Neural cell (in vitro differentiated cells): ENCODE results near the gene MIX23. TPM values are rescaled to one million over a fixed set of nuclear protein-coding genes. Genes with fewer than 3 reads are reported as not detected.

ENCODE experiments used
- H2AFZ ChIP-seq: fragments of 200-600, 300-800 bp; sonication (generic), shearing (Covaris generic); 2 replicates; pipeline ENCODE4 v1.6.0; 2014; ENCODE audit warnings: low read depth, mild to moderate bottlenecking, antibody characterized with exemption, low read length, moderate library complexity
- H3F3A ChIP-seq: fragments of 200-600 bp; shearing (Covaris generic); 2 replicates; pipeline ENCODE4 v1.6.1; 2016; ENCODE audit warnings: mild to moderate bottlenecking, moderate library complexity, mixed read lengths, antibody characterized with exemption, low read length; ENCODE audit not compliant: insufficient read depth, poor library complexity, severe bottlenecking
- H3K27ac ChIP-seq: fragments of 200-600, 300-800 bp; sonication (generic), shearing (Covaris generic); 2 replicates; pipeline ENCODE4 v1.5.1; 2014; ENCODE audit warnings: mild to moderate bottlenecking, low read length, moderate library complexity
- H3K27me3 ChIP-seq: fragments of 300-800, 200-600 bp; sonication (generic), shearing (Covaris generic); 2 replicates; pipeline ENCODE4 v1.6.0; 2014; ENCODE audit warnings: mild to moderate bottlenecking, low read depth, low read length, moderate library complexity; ENCODE audit not compliant: insufficient read depth
- H3K36me3 ChIP-seq: fragments of 300-800, 200-600 bp; sonication (generic), shearing (Covaris generic); 2 replicates; pipeline ENCODE4 v1.5.1; 2014; ENCODE audit warnings: mild to moderate bottlenecking, antibody characterized with exemption, low read length, moderate library complexity; ENCODE audit not compliant: insufficient read depth
- H3K4me2 ChIP-seq: fragments of 300-800, 200-600 bp; sonication (generic), shearing (Covaris generic); 2 replicates; pipeline ENCODE4 v1.6.0; 2014; ENCODE audit warnings: mild to moderate bottlenecking, low read length
- H3K4me3 ChIP-seq: fragments of 300-800, 200-600 bp; sonication (generic), shearing (Covaris generic); 2 replicates; pipeline ENCODE4 v1.5.1; 2014; ENCODE audit warnings: mild to moderate bottlenecking, low read length, moderate library complexity
- H3K79me2 ChIP-seq: fragments of 200-600 bp; shearing (Covaris generic); replicated peaks from 2 replicates; pipeline ENCODE4 v1.6.0; 2014; ENCODE audit warnings: mild to moderate bottlenecking, low read length, moderate library complexity; ENCODE audit not compliant: insufficient read depth
- H3K9ac ChIP-seq: fragments of 300-800, 200-600 bp; sonication (generic), shearing (Covaris generic); 2 replicates; pipeline ENCODE4 v1.6.1; 2016; ENCODE audit warnings: mild to moderate bottlenecking, low read length, mixed read lengths
- H3K9me2 ChIP-seq: fragments of 200-600 bp; shearing (Covaris generic); 2 replicates; pipeline ENCODE4 v1.6.1; 2016; ENCODE audit warnings: mild to moderate bottlenecking, low read length, mixed read lengths; ENCODE audit not compliant: insufficient read depth
- H3K9me3 ChIP-seq: fragments of 200-600, 300-800 bp; sonication (generic), shearing (Covaris generic); 2 replicates; pipeline ENCODE4 v1.6.1; 2016; ENCODE audit warnings: mild to moderate bottlenecking, mixed run types, low read length, moderate library complexity, mixed read lengths
- H4K20me1 ChIP-seq: fragments of 200-600 bp; shearing (Covaris generic); 2 replicates; pipeline ENCODE4 v1.6.1; 2016; ENCODE audit warnings: mild to moderate bottlenecking, mixed run types; ENCODE audit not compliant: insufficient read depth
- EP300 ChIP-seq: fragments of 450-650 bp; conservative IDR thresholded peaks from 2 replicates; pipeline ENCODE4 v1.6.1; 2014; ENCODE audit warnings: antibody characterized with exemption, mild to moderate bottlenecking, moderate library complexity; ENCODE audit not compliant: poor library complexity, severe bottlenecking
- EZH2 ChIP-seq: fragments of 200-600, 300-800 bp; shearing (Covaris generic), sonication (generic); IDR thresholded peaks from 2 replicates; pipeline ENCODE4 v1.6.1; 2014; ENCODE audit warnings: antibody characterized with exemption, low read length, borderline replicate concordance, mild to moderate bottlenecking; ENCODE audit not compliant: insufficient read depth, poor library complexity, severe bottlenecking
- MXI1 ChIP-seq: fragments of 450-650 bp; conservative IDR thresholded peaks from 2 replicates; pipeline ENCODE4 v1.6.1; 2014; ENCODE audit warnings: antibody characterized with exemption, mild to moderate bottlenecking; ENCODE audit not compliant: poor library complexity, severe bottlenecking
- POLR2AphosphoS5 ChIP-seq: IDR thresholded peaks from 2 replicates; pipeline ENCODE4 v1.6.1; 2012
- RAD21 ChIP-seq: fragments of 450-650 bp; conservative IDR thresholded peaks from 2 replicates; pipeline ENCODE4 v1.6.1; 2014; ENCODE audit warnings: antibody characterized with exemption, mild to moderate bottlenecking, moderate library complexity
- SMC3 ChIP-seq: fragments of 450-650 bp; conservative IDR thresholded peaks from 2 replicates; pipeline ENCODE4 v1.6.1; 2014; ENCODE audit warnings: antibody characterized with exemption, mild to moderate bottlenecking, moderate library complexity; ENCODE audit not compliant: poor library complexity
- TAF1 ChIP-seq: IDR thresholded peaks from 2 replicates; pipeline ENCODE4 v1.6.1; 2012; ENCODE audit warnings: low read depth
- polyA plus RNA-seq: library from polyadenylated mRNA; depleted of rRNA; stranded (reverse); fragments of >200 nt; gene quantifications from 2 replicates; pipeline ENCODE4 v1.2.3, GENCODE V29; 2014
- TF ChIP-seq, protein P1 (sequence below): fragments of 450-650 bp; IDR thresholded peaks from 2 replicates; pipeline ENCODE4 v1.5.1; 2014; ENCODE audit warnings: antibody characterized with exemption, mild to moderate bottlenecking, moderate library complexity; ENCODE audit not compliant: poor library complexity, severe bottlenecking
- TF ChIP-seq, protein P2 (sequence below): IDR thresholded peaks from 2 replicates; pipeline ENCODE4 v1.6.1; 2012; ENCODE audit warnings: borderline replicate concordance

Gene MIX23
- polyA plus RNA-seq, 1 donor from 2014 or later, result 87.3 TPM

DNA sequence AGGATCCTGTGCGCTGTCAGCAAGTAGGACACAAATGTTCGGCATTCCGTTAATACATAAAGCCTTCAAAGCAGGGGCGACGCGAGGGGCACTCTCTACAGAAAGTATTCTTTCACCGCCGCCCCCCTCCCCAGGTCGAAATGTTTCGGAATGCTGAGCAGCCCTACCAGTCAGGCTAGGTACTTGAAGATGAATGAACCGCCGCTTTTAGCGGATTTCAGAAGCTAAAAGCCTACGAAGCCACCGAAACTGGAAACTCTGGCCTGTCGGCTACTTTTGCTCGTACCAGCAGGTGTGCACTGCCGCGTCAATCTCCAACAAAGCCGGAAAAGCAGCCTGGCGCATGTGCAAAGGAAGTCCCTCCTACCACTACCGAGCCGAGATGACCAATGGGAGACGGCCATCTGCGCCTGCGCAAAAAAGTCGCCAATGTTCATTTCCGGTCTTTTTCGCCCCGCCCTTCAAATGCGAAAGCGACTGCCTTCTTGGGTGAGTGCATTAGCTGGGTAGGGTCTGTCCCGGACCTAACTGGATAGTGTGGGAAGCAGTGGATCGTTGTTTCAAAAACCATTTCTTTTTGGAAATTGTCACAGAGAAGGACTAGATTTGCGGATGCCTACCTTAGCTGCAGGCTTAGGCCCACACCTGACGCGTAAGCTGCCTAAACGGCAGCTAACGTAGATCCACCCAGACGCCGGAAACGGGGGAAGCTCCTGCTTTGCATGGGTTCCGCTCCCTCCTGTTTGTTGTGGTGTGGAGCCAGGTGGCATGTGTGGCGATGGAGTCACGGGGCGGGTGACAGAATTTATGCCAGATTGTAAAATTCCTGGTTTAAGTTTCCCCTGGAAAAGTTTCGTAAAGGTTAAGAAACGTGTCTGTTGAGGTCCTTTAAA lies 33.0 kb upstream of the MIX23 start, which contains the start of gene WDR5B:
Gene WDR5B (minus strand): TSS at position 301 of the 893 bp plus-strand sequence. CDS start 534 bp downstream, outside the sequence.
- no peaks in the 10 kb centered on the region for H3K9me2 ChIP-seq
- no peaks in the 10 kb centered on the region for H4K20me1 ChIP-seq
- no peaks in the 10 kb centered on the region for H3K9me3 ChIP-seq
- no peaks in the 10 kb centered on the region for H3K27me3 ChIP-seq
- peak within 1 kb of the TSS; percentile 82 for H3K9ac ChIP-seq
- no peaks in the 10 kb centered on the region for H3K36me3 ChIP-seq
- H2AFZ ChIP-seq, result peak within 1 kb of the TSS; percentile 84
- H3K79me2 ChIP-seq, result peaks cover 32% of the 10 kb centered on the region
- H3K4me3 ChIP-seq, result peak within 1 kb of the TSS; percentile 80
- no peaks in the 10 kb centered on the region for H3F3A ChIP-seq
- peak within 1 kb of the TSS; percentile 91 for H3K27ac ChIP-seq
- peak within 1 kb of the TSS; percentile 93 for H3K4me2 ChIP-seq
- TF ChIP-seq, protein P1, sequence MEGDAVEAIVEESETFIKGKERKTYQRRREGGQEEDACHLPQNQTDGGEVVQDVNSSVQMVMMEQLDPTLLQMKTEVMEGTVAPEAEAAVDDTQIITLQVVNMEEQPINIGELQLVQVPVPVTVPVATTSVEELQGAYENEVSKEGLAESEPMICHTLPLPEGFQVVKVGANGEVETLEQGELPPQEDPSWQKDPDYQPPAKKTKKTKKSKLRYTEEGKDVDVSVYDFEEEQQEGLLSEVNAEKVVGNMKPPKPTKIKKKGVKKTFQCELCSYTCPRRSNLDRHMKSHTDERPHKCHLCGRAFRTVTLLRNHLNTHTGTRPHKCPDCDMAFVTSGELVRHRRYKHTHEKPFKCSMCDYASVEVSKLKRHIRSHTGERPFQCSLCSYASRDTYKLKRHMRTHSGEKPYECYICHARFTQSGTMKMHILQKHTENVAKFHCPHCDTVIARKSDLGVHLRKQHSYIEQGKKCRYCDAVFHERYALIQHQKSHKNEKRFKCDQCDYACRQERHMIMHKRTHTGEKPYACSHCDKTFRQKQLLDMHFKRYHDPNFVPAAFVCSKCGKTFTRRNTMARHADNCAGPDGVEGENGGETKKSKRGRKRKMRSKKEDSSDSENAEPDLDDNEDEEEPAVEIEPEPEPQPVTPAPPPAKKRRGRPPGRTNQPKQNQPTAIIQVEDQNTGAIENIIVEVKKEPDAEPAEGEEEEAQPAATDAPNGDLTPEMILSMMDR, result peak; percentile 44
- TF ChIP-seq MXI1 (peak; percentile 94), EP300 (peak; percentile 77), RAD21 (peak; percentile 41), POLR2AphosphoS5 (peak; percentile 92), SMC3 (peak; percentile 51), EZH2 (no peak), TAF1 (peak; percentile 88)
- TF ChIP-seq, protein P2, sequence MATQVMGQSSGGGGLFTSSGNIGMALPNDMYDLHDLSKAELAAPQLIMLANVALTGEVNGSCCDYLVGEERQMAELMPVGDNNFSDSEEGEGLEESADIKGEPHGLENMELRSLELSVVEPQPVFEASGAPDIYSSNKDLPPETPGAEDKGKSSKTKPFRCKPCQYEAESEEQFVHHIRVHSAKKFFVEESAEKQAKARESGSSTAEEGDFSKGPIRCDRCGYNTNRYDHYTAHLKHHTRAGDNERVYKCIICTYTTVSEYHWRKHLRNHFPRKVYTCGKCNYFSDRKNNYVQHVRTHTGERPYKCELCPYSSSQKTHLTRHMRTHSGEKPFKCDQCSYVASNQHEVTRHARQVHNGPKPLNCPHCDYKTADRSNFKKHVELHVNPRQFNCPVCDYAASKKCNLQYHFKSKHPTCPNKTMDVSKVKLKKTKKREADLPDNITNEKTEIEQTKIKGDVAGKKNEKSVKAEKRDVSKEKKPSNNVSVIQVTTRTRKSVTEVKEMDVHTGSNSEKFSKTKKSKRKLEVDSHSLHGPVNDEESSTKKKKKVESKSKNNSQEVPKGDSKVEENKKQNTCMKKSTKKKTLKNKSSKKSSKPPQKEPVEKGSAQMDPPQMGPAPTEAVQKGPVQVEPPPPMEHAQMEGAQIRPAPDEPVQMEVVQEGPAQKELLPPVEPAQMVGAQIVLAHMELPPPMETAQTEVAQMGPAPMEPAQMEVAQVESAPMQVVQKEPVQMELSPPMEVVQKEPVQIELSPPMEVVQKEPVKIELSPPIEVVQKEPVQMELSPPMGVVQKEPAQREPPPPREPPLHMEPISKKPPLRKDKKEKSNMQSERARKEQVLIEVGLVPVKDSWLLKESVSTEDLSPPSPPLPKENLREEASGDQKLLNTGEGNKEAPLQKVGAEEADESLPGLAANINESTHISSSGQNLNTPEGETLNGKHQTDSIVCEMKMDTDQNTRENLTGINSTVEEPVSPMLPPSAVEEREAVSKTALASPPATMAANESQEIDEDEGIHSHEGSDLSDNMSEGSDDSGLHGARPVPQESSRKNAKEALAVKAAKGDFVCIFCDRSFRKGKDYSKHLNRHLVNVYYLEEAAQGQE, result peak; percentile 91

DNA sequence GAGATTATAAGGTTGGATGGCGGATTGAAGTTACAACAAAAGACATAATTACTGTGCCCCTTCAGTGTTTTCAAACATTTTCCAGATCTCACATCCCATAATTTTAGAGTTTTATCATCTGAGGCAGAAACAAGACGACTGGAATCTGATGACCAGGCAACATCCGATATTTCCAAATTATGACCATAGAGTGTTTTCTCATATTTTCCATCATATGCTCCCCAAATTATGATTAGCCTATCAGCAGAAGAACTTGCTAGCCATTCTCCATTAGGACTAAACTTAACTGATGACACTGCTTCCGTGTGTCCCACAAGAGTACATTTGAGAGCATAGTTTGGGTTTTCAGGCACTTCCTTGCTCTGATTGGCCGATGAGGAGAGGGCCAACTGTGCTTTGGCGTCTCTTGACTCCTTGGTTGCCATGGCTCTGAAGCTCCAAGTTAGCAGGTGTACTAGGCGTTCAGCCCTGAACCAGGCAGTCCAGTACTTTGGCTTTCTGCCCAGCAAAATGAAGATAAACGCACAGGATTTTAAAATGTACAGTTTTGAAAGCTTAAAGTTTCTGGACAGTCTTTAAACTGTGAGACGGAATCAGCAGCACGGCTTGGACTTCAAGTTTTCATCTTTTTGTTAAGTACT lies 32.2 kb upstream of the MIX23 start:
- H3K27me3 ChIP-seq, result no peaks in the 10 kb centered on the region
- H3K9me2 ChIP-seq, result no peaks in the 10 kb centered on the region
- peaks cover 32% of the 10 kb centered on the region for H3K79me2 ChIP-seq
- peak overlapping the region; percentile 57 for H2AFZ ChIP-seq
- H4K20me1 ChIP-seq, result no peaks in the 10 kb centered on the region
- H3F3A ChIP-seq, result no peaks in the 10 kb centered on the region
- no peaks in the 10 kb centered on the region for H3K36me3 ChIP-seq
- H3K9ac ChIP-seq, result peak overlapping the region; percentile 82
- no peaks in the 10 kb centered on the region for H3K9me3 ChIP-seq
- peak overlapping the region; percentile 91 for H3K27ac ChIP-seq
- H3K4me2 ChIP-seq, result peak overlapping the region; percentile 93
- TF ChIP-seq, protein P2, result no peak
- TF ChIP-seq, protein P1, result no peak
- TF ChIP-seq RAD21 (no peak), EP300 (no peak), MXI1 (no peak)
- peak overlapping the region; percentile 80 for H3K4me3 ChIP-seq
